ENCODE data around the gene CDK3.

DNA sequence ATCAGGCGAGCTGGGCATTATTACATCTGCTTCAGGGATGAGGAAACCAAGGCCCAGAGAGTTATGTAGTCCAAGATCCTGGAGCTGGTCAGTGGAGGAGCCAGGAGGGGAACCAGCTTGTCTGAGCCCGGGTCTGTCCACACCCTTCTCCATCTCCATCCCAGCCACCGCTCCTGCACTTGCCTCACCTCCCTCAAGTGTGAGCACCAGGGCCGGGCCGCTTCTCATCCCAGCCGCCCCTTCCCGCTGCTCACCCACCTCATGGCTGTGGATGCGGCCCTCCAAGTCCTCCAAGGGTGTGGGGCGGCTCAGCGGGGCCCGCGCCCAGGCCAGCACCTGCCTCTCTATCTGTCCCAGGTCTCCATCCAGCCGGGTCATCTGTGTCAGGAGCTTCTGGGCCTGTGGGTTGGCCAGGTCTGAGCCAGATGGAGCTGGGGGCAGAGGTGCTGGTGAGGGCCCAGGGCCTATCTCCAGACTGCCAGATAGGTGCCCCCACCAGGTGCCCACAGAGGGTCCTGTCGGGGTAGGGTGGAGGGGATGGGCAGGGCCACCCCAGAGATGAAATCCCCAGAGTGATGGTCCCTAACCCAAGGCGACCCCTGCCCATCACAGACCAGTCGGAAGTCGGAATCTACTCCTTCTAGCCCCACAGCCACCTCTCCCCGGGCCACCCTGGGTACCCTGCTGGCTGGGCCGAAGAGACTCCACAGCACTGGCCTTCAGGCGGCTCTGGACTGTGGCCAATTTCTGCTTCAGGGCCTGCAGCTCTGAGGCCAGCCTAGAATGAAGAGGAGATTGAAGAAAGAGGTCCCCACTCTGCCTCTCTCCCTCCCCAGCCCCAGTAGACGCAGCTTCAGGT lies 17.1 kb downstream of the CDK3 start:
- TF ChIP-seq, protein P1, sequence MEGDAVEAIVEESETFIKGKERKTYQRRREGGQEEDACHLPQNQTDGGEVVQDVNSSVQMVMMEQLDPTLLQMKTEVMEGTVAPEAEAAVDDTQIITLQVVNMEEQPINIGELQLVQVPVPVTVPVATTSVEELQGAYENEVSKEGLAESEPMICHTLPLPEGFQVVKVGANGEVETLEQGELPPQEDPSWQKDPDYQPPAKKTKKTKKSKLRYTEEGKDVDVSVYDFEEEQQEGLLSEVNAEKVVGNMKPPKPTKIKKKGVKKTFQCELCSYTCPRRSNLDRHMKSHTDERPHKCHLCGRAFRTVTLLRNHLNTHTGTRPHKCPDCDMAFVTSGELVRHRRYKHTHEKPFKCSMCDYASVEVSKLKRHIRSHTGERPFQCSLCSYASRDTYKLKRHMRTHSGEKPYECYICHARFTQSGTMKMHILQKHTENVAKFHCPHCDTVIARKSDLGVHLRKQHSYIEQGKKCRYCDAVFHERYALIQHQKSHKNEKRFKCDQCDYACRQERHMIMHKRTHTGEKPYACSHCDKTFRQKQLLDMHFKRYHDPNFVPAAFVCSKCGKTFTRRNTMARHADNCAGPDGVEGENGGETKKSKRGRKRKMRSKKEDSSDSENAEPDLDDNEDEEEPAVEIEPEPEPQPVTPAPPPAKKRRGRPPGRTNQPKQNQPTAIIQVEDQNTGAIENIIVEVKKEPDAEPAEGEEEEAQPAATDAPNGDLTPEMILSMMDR (conservative IDR thresholded peaks at IDR 0.05; ENCODE audit: low read depth, low read length): no peak
- TF ChIP-seq EZH2 (IDR thresholded peaks at IDR 0.05; ENCODE audit: low read length, unreplicated experiment) (no peak), EZH2phosphoT487 (IDR thresholded peaks at IDR 0.05; ENCODE audit: borderline replicate concordance, low read length) (no peak)

Measured in PC-3 (cell line).